Left lobe of liver (tissue), 2 donors: ENCODE measurements around the gene ALDH8A1. TPM values are rescaled to one million over a fixed set of nuclear protein-coding genes. Genes with fewer than 3 reads are reported as not detected.
A peak's percentile ranks its signal among the peaks of the same experiment; 100 is the strongest.

Experiments
- ATAC-seq: fragments of 200-7000 bp; cut with Tn5 transposase; one replicate; pipeline ENCODE4 v1.9.1; 2020; ENCODE audit warnings: mild to moderate bottlenecking, moderate library complexity
- DNase-seq: peaks from one replicate; pipeline ENCODE4 v3.0.0-alpha.2; 2020; ENCODE audit warnings: low spot score
- total RNA-seq: library from RNA; stranded (reverse); gene quantifications from one replicate; pipeline ENCODE4 v1.2.1, GENCODE V29; 2021
- donor health status: DM: no; HTN: no; CAD: no; lungs with moderate emphysema.
- donor health status: DM: no; HTN: yes; CAD: no.

The ALDH8A1 gene
- total RNA-seq, 1 donor from 2014 or later, result 174 TPM

GRCh38 chr6:134951494-134952263, 1.8 kb upstream of the ALDH8A1 start:
- ATAC-seq, result peak; percentile 74
- peak; percentile 70 for DNase-seq

GRCh38 chr6:134950482-134950881, 581 bp upstream of the ALDH8A1 start:
- ATAC-seq (peak; percentile 5), DNase-seq (no peak)

DNA sequence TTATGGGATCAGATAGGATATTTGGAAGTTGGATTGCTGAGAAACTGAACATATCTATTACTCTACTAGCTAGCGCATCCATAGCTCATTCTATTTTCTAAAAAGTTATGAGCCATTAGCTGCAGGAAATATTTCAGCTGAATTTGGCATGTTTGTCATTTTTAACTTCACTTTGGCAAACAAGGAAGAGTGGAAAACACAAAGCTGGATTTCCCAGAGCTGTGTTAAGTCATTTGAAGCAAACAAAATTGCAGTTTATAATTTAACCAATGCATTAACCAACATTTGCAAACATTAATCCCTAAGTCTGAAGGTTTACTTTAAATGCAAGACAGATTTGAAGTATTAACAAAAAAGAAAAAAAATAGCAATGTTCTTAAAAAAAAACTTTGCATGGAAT, 1.2 kb downstream of the ALDH8A1 start:
- no peak for ATAC-seq
- DNase-seq, result no peak

GRCh38 chr6:134948142-134948541, 1.8 kb downstream of the ALDH8A1 start:
- DNase-seq (no peak), ATAC-seq (no peak)

GRCh38 chr6:134945045-134945444, 4.9 kb downstream of the ALDH8A1 start:
- ATAC-seq (no peak), DNase-seq (no peak)

- DNase-seq, result no peak
- ATAC-seq, result peak; percentile 37
These were observed 6.3 kb downstream of the ALDH8A1 start for GRCh38 chr6:134943522-134944111.

- ATAC-seq (no peak), DNase-seq (no peak)
These were observed 11.0 kb downstream of the ALDH8A1 start for GRCh38 chr6:134938896-134939295.

- no peak for DNase-seq
- no peak for ATAC-seq
These were observed 12.5 kb downstream of the ALDH8A1 start for GRCh38 chr6:134937426-134937825.

DNA sequence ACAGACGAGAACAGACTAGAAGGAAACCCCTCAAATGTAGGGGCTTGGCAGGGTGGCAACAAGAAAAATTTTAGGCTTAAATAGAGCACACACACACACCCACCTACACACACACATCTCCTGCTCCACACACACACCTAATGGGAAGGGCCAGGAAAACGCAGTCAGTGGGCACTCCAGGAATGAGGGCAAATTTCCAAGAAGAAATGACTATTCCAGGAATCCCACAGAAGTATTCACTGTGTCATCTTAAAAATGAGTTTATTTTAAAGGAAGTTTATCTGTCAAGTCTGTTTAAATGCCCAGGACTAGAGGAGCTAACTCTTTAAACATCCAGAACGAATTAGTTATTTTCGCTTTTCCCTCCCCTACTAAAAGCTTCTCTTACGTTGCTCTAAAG, 13.0 kb downstream of the ALDH8A1 start:
- no peak for ATAC-seq

DNA sequence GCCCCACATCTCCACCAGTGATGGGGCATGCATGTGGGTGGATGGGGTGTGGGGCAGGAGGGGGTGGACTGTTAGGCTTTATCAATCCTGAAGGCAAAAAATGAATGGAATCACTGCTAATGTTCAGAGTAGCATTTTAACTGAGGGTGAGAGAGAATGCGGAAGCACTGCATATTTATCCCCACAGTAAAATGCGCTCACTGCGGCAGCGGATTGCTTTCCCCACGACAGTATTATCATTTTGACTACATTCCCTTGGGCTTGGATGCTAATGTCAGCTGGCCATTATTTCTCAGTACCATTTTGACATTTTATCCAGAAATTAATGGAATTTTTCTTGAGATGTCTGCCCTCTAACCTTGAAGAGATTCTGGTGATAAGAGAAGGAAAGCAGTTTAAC, 13.4 kb downstream of the ALDH8A1 start:
- no peak for ATAC-seq

More for the DNA sequence above, 13.0 kb downstream of the ALDH8A1 start:
- no peak for DNase-seq

GRCh38 chr6:134934793-134935485, 15.0 kb downstream of the ALDH8A1 start:
- ATAC-seq, result no peak
- DNase-seq, result no peak

More for the DNA sequence above, 13.4 kb downstream of the ALDH8A1 start:
- no peak for DNase-seq

- ATAC-seq (peak; percentile 3), DNase-seq (no peak)
These were observed 17.1 kb downstream of the ALDH8A1 start for GRCh38 chr6:134932535-134933470.

GRCh38 chr6:134932098-134932497, 17.8 kb downstream of the ALDH8A1 start:
- DNase-seq, result no peak

DNA sequence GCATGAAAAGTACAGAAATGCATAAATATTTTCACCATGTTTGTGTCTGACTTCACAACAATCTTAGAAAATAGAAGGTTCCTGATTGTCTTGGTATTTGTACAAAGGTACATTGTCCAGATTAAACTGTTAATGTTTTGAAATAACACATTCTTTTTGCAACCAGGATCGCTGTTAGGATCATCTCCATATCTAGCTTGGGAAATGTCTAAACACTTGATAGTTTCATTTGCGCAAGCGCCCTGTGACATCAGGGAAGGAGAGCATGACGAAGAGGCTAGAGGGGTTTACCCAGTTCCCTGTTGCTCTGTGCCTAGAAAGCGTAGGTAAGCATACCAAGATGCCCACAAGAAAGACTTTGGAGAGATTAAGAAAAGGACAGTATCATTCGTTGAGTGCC, 19.4 kb downstream of the ALDH8A1 start:
- ATAC-seq, result peak; percentile 6
- DNase-seq, result no peak

More at GRCh38 chr6:134932098-134932497, 17.8 kb downstream of the ALDH8A1 start:
- no peak for ATAC-seq

- DNase-seq, result no peak
- peak; percentile 70 for ATAC-seq
These were observed 21.6 kb downstream of the ALDH8A1 start for GRCh38 chr6:134928151-134928900.

- DNase-seq (no peak), ATAC-seq (no peak)
These were observed 24.1 kb downstream of the ALDH8A1 start for GRCh38 chr6:134925800-134926199.

GRCh38 chr6:134921721-134922261, 28.1 kb downstream of the ALDH8A1 start:
- DNase-seq (no peak), ATAC-seq (peak; percentile 27)

- no peak for ATAC-seq
- no peak for DNase-seq
These were observed 28.6 kb downstream of the ALDH8A1 start for GRCh38 chr6:134921276-134921675.

- DNase-seq, result no peak
- no peak for ATAC-seq
These were observed 29.5 kb downstream of the ALDH8A1 start for GRCh38 chr6:134920422-134920821.
